ENCODE results near the gene CCNB2.

CCNB2 gene

GRCh38 chr15:59165726-59166125, 60.8 kb downstream of the CCNB2 start:
- Histone ChIP-seq H3K27ac (ENCODE audit: low read depth, low read length, severe bottlenecking) (no peak overlapping the region), H3K4me1 (ENCODE audit: control insufficient read depth, insufficient read depth, low read length, poor library complexity, severe bottlenecking) (peaks cover 38% of the 10 kb centered on the region)

GRCh38 chr15:59166166-59166565, 61.2 kb downstream of the CCNB2 start:
- 60 to 71% methylated on average over 3 to 4 of the region's 4 CpGs for WGBS, 2 experiments (ENCODE audit: insufficient coverage in 2 of 2)
- Histone ChIP-seq H3K4me3 (ENCODE audit: extremely low read depth, insufficient read depth, low read length, poor library complexity, severe bottlenecking) (no peak overlapping the region), H3K27ac (ENCODE audit: low read depth, low read length, severe bottlenecking) (peak overlapping the region; percentile 18)

More at GRCh38 chr15:59165726-59166125, 60.8 kb downstream of the CCNB2 start:
- Histone ChIP-seq H3K36me3 (ENCODE audit: control insufficient read depth, insufficient read depth, low read length) (peaks cover 24% of the 10 kb centered on the region), H3K4me3 (ENCODE audit: extremely low read depth, insufficient read depth, low read length, poor library complexity, severe bottlenecking) (no peak overlapping the region), H3K9me3 (ENCODE audit: control insufficient read depth, low read length) (no peaks in the 10 kb centered on the region)
- 91 to 92% methylated on average over 2 of the region's 3 CpGs for WGBS, 2 experiments (ENCODE audit: insufficient coverage in 2 of 2)

DNA sequence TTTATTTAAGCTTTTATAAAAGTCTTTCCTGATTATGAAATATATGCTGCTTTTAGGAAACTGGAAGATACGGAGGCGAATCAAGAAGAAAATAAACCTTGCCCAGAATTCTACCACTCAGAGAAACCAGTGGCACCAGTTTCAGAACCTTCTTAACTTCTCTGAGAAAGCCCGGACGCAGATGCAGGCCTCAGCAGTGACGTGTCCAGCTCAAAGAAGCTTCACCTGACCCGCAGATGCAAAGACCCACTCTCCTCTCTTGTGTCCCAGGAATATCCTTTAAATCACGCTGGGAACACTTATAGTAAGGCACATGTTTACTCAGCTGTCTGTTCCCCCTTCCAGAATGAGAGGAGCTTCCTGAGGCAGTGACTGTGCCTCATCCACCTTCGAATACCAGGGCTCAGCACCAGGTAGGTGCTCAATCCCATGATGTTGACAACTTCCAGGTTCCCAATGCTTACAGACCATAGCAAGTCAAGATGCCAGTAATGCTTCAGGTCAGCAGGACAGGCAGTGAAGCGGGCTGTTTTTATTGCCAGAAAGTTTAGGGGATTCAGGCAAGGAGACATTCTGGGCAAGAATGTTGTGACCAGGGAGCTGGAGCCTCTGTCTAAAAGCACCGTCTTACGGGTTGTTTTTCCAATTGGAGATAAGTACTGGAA, 61.8 kb downstream of the CCNB2 start:
- Histone ChIP-seq H3K9me3 (ENCODE audit: control insufficient read depth, low read length) (no peaks in the 10 kb centered on the region), H3K4me1 (ENCODE audit: control insufficient read depth, insufficient read depth, low read length, poor library complexity, severe bottlenecking) (peaks cover 39% of the 10 kb centered on the region), H3K36me3 (ENCODE audit: control insufficient read depth, insufficient read depth, low read length) (peaks cover 33% of the 10 kb centered on the region), H3K27ac (ENCODE audit: low read depth, low read length, severe bottlenecking) (no peak overlapping the region), H3K4me3 (ENCODE audit: extremely low read depth, insufficient read depth, low read length, poor library complexity, severe bottlenecking) (no peak overlapping the region)
- 79 to 86% methylated on average over 7 to 9 of the region's 11 CpGs for WGBS, 2 experiments (ENCODE audit: insufficient coverage in 2 of 2)

More at GRCh38 chr15:59166166-59166565, 61.2 kb downstream of the CCNB2 start:
- peaks cover 39% of the 10 kb centered on the region for H3K4me1 ChIP-seq (ENCODE audit: control insufficient read depth, insufficient read depth, low read length, poor library complexity, severe bottlenecking)
- H3K36me3 ChIP-seq (ENCODE audit: control insufficient read depth, insufficient read depth, low read length): peaks cover 28% of the 10 kb centered on the region
- no peaks in the 10 kb centered on the region for H3K9me3 ChIP-seq (ENCODE audit: control insufficient read depth, low read length)

DNA sequence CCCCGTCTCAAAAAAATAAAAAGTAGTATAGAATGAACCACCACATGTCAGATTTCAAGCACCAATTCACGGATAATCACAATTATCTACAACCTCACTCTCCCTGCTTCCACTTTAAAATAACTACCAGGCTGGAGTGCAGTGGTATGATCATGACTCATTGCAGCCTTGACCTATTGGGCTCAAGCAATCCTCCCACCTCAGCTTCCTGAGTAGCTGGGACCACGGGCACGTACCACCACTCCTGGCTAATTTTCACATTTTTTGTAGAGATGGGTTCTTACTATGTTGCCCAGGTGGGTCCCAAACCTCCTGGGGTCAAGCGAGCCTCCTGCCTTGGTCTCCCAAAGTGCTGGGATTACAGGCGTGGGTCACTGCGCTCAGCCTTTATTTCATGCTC, 63.6 kb downstream of the CCNB2 start:
- Histone ChIP-seq H3K4me3 (ENCODE audit: extremely low read depth, insufficient read depth, low read length, poor library complexity, severe bottlenecking) (no peak overlapping the region), H3K36me3 (ENCODE audit: control insufficient read depth, insufficient read depth, low read length) (peaks cover 31% of the 10 kb centered on the region)
- WGBS, 2 experiments (ENCODE audit: insufficient coverage in 2 of 2): 61 to 73% methylated on average over 2 to 3 of the region's 7 CpGs

DNA sequence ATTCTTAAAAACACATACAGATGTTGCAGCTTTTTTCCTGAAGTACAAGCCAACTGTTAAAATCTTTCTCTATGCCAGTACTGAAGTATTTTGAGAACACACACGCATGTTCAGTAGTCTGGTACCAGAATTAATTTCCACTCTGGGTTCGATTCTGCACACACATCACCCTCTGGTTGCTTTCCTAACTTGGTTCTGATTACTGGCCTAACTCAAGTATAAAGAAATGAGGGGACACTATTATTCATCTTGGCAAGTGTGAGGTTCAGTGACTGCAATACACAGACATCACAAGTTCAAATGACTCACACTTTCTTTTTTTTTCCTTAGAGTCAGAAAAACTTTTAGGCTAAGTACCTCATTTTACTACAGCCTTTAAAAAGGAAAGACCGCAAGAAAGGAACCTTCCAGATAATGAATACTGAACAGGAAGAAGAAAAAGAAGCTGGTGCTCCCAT, 64.3 kb downstream of the CCNB2 start:
- Histone ChIP-seq H3K27ac (ENCODE audit: low read depth, low read length, severe bottlenecking) (peak overlapping the region; percentile 76), H3K4me1 (ENCODE audit: control insufficient read depth, insufficient read depth, low read length, poor library complexity, severe bottlenecking) (peaks cover 42% of the 10 kb centered on the region), H3K36me3 (ENCODE audit: control insufficient read depth, insufficient read depth, low read length) (peaks cover 33% of the 10 kb centered on the region), H3K9me3 (ENCODE audit: control insufficient read depth, low read length) (no peaks in the 10 kb centered on the region), H3K4me3 (ENCODE audit: extremely low read depth, insufficient read depth, low read length, poor library complexity, severe bottlenecking) (no peak overlapping the region)
- 88% methylated on average over 2 of the region's 3 CpGs; no CpG with 5 or more reads in 1 of the 2 experiments for WGBS, 2 experiments (ENCODE audit: insufficient coverage in 2 of 2)

More for the DNA sequence above, 63.6 kb downstream of the CCNB2 start:
- H3K4me1 ChIP-seq (ENCODE audit: control insufficient read depth, insufficient read depth, low read length, poor library complexity, severe bottlenecking): peaks cover 39% of the 10 kb centered on the region
- H3K27ac ChIP-seq (ENCODE audit: low read depth, low read length, severe bottlenecking): no peak overlapping the region
- H3K9me3 ChIP-seq (ENCODE audit: control insufficient read depth, low read length): no peaks in the 10 kb centered on the region

DNA sequence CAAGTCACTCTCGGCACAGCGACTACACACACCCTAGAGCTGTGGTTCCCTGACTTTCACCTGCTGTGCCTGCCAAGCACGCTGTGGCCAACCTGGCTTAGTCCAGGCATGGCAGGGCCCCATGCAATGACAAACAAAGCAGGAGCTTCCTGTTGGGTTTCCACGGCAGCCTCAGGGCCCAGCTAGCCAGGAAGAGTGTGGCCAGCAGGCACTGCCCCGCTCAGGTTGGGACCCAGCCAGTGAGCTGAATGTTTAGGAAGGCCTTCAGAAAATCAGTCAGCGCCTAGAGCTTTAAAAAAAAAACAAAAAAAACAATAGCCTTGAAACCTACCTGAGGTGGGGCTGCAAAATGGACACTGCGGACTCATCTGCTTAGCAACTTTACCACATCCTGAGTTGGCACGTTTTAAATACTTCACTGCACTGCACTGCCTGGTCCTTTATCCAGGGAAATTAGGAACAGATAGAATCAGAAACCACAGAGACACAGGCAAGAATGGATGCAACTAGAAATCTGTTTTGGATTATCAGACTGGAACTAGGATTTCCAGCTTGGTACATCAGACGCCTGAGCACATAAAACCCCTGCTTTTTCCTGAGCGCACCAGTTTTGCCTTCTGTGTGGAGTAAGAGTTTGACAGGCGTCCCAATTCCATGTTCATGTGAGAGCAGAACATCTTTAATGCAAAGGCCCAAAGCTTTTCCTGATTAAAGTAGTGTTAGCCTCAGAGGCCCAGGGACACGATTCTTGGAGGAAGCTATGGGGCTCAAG, 65.5 kb downstream of the CCNB2 start:
- Histone ChIP-seq H3K27ac (ENCODE audit: low read depth, low read length, severe bottlenecking) (peak overlapping the region; percentile 33), H3K9me3 (ENCODE audit: control insufficient read depth, low read length) (no peaks in the 10 kb centered on the region), H3K4me3 (ENCODE audit: extremely low read depth, insufficient read depth, low read length, poor library complexity, severe bottlenecking) (no peak overlapping the region), H3K4me1 (ENCODE audit: control insufficient read depth, insufficient read depth, low read length, poor library complexity, severe bottlenecking) (peaks cover 53% of the 10 kb centered on the region), H3K36me3 (ENCODE audit: control insufficient read depth, insufficient read depth, low read length) (peaks cover 24% of the 10 kb centered on the region)
- WGBS, 2 experiments (ENCODE audit: insufficient coverage in 2 of 2): 90 to 96% methylated on average over 11 to 12 of the region's 12 CpGs

GRCh38 chr15:59171067-59171397, 66.1 kb downstream of the CCNB2 start:
- Histone ChIP-seq H3K36me3 (ENCODE audit: control insufficient read depth, insufficient read depth, low read length) (peaks cover 24% of the 10 kb centered on the region), H3K9me3 (ENCODE audit: control insufficient read depth, low read length) (no peaks in the 10 kb centered on the region), H3K4me3 (ENCODE audit: extremely low read depth, insufficient read depth, low read length, poor library complexity, severe bottlenecking) (no peak overlapping the region), H3K4me1 (ENCODE audit: control insufficient read depth, insufficient read depth, low read length, poor library complexity, severe bottlenecking) (peaks cover 48% of the 10 kb centered on the region), H3K27ac (ENCODE audit: low read depth, low read length, severe bottlenecking) (no peak overlapping the region)
- WGBS, 2 experiments (ENCODE audit: insufficient coverage in 2 of 2): 97 to 98% methylated on average over 5 to 8 of the region's 8 CpGs

- H3K27ac ChIP-seq (ENCODE audit: low read depth, low read length, severe bottlenecking): no peak overlapping the region
- WGBS, 2 experiments (ENCODE audit: insufficient coverage in 2 of 2): 92 to 96% methylated on average over 6 to 7 of the region's 7 CpGs
- peaks cover 48% of the 10 kb centered on the region for H3K4me1 ChIP-seq (ENCODE audit: control insufficient read depth, insufficient read depth, low read length, poor library complexity, severe bottlenecking)
- H3K4me3 ChIP-seq (ENCODE audit: extremely low read depth, insufficient read depth, low read length, poor library complexity, severe bottlenecking): no peak overlapping the region
- no peaks in the 10 kb centered on the region for H3K9me3 ChIP-seq (ENCODE audit: control insufficient read depth, low read length)
- H3K36me3 ChIP-seq (ENCODE audit: control insufficient read depth, insufficient read depth, low read length): peaks cover 19% of the 10 kb centered on the region
Measured at GRCh38 chr15:59172289-59172901, 67.4 kb downstream of the CCNB2 start.

- Histone ChIP-seq H3K4me1 (ENCODE audit: control insufficient read depth, insufficient read depth, low read length, poor library complexity, severe bottlenecking) (peaks cover 48% of the 10 kb centered on the region), H3K4me3 (ENCODE audit: extremely low read depth, insufficient read depth, low read length, poor library complexity, severe bottlenecking) (no peak overlapping the region), H3K9me3 (ENCODE audit: control insufficient read depth, low read length) (no peaks in the 10 kb centered on the region), H3K27ac (ENCODE audit: low read depth, low read length, severe bottlenecking) (no peak overlapping the region), H3K36me3 (ENCODE audit: control insufficient read depth, insufficient read depth, low read length) (peaks cover 24% of the 10 kb centered on the region)
- WGBS, 2 experiments (ENCODE audit: insufficient coverage in 2 of 2): 100% methylated on average over 1 of the region's 5 CpGs; no CpG with 5 or more reads in 1 of the 2 experiments
Measured at GRCh38 chr15:59173194-59173593, 68.2 kb downstream of the CCNB2 start.

- 87 to 92% methylated on average over 4 to 5 of the region's 12 CpGs for WGBS, 2 experiments (ENCODE audit: insufficient coverage in 2 of 2)
- H3K27ac ChIP-seq (ENCODE audit: low read depth, low read length, severe bottlenecking): peak overlapping the region; percentile 58
- peaks cover 37% of the 10 kb centered on the region for H3K4me1 ChIP-seq (ENCODE audit: control insufficient read depth, insufficient read depth, low read length, poor library complexity, severe bottlenecking)
- H3K9me3 ChIP-seq (ENCODE audit: control insufficient read depth, low read length): no peaks in the 10 kb centered on the region
- H3K4me3 ChIP-seq (ENCODE audit: extremely low read depth, insufficient read depth, low read length, poor library complexity, severe bottlenecking): no peak overlapping the region
- H3K36me3 ChIP-seq (ENCODE audit: control insufficient read depth, insufficient read depth, low read length): peaks cover 27% of the 10 kb centered on the region
Measured at GRCh38 chr15:59174151-59174834, 69.3 kb downstream of the CCNB2 start.
